HepG2 (cell line): ENCODE data around the gene OR1M1. TPM values are rescaled to one million over a fixed set of nuclear protein-coding genes. Genes with fewer than 3 reads are reported as not detected.

Source experiments
- ESRRA ChIP-seq: sonication (generic); formaldehyde crosslinking; IDR thresholded peaks from 2 replicates; pipeline ENCODE4 v1.5.1; 2020; ENCODE audit warnings: mild to moderate bottlenecking, low read depth, missing genetic modification reagents
- FOSL1 ChIP-seq: sonication (generic); formaldehyde crosslinking; IDR thresholded peaks from 2 replicates; pipeline ENCODE4 v1.9.0; 2021; ENCODE audit warnings: missing genetic modification reagents, borderline replicate concordance
- HDAC6 ChIP-seq: fragments of 200-600 bp; sonication (generic); IDR thresholded peaks from 2 replicates; pipeline ENCODE4 v1.7.0; 2017; ENCODE audit warnings: mild to moderate bottlenecking, antibody characterized with exemption, low read length, low read depth
- MAFK ChIP-seq, 2 experiments: IDR thresholded peaks in 1 of 2; conservative IDR thresholded peaks in 1 of 2; 2 replicates each; pipeline ENCODE4 v1.6.1; 2011; ENCODE audit warnings: improper control_type of control experiment in 2 of 2, low read length in 2 of 2
- MED8 ChIP-seq: sonication (generic); formaldehyde crosslinking; IDR thresholded peaks from 2 replicates; pipeline ENCODE4 v1.8.1; 2023; ENCODE audit warnings: mild to moderate bottlenecking, missing genetic modification reagents; ENCODE audit not compliant: insufficient replicate concordance
- MXD4 ChIP-seq: IDR thresholded peaks from 2 replicates; pipeline ENCODE4 v1.6.1; 2016; ENCODE audit warnings: mild to moderate bottlenecking, missing biosample characterization, missing genetic modification reagents
- NR2C2 ChIP-seq: sonication (generic); formaldehyde crosslinking; IDR thresholded peaks from 2 replicates; pipeline ENCODE4 v1.4.0; 2020; ENCODE audit warnings: missing genetic modification reagents, mild to moderate bottlenecking, moderate library complexity, borderline replicate concordance
- RFX1 ChIP-seq: fragments of 450-650 bp; IDR thresholded peaks from 2 replicates; pipeline ENCODE4 v1.6.1; 2017
- ZNF124 ChIP-seq: sonication (generic); formaldehyde crosslinking; IDR thresholded peaks from 2 replicates; pipeline ENCODE4 v1.4.0; 2020; ENCODE audit warnings: missing genetic modification reagents
- ZNF136 ChIP-seq: sonication (generic); formaldehyde crosslinking; IDR thresholded peaks from 2 replicates; pipeline ENCODE4 v1.8.1; 2022; ENCODE audit warnings: low read depth, mild to moderate bottlenecking, moderate library complexity, missing genetic modification reagents
- ZNF180 ChIP-seq: sonication (generic); formaldehyde crosslinking; IDR thresholded peaks from 2 replicates; pipeline ENCODE4 v1.4.0; 2020; ENCODE audit warnings: low read depth, missing genetic modification reagents, borderline replicate concordance
- ZNF235 ChIP-seq: sonication (generic); formaldehyde crosslinking; IDR thresholded peaks from 2 replicates; pipeline ENCODE4 v1.8.1; 2023; ENCODE audit warnings: mild to moderate bottlenecking, missing genetic modification reagents, borderline replicate concordance
- ZNF256 ChIP-seq: sonication (generic); formaldehyde crosslinking; conservative IDR thresholded peaks from 2 replicates; pipeline ENCODE4 v1.4.0; 2020; ENCODE audit warnings: missing genetic modification reagents
- ZNF343 ChIP-seq: sonication (generic); formaldehyde crosslinking; IDR thresholded peaks from 2 replicates; pipeline ENCODE4 v1.4.0; 2020; ENCODE audit warnings: mild to moderate bottlenecking, missing genetic modification reagents
- ZNF605 ChIP-seq: sonication (generic); formaldehyde crosslinking; IDR thresholded peaks from 2 replicates; pipeline ENCODE4 v1.8.0; 2022; ENCODE audit warnings: mild to moderate bottlenecking, missing genetic modification reagents
- ZNF749 ChIP-seq: sonication (generic); formaldehyde crosslinking; IDR thresholded peaks from 2 replicates; pipeline ENCODE4 v1.8.0; 2022; ENCODE audit warnings: mild to moderate bottlenecking, missing genetic modification reagents, moderate library complexity, borderline replicate concordance
- ZSCAN31 ChIP-seq: sonication (generic); formaldehyde crosslinking; IDR thresholded peaks from 2 replicates; pipeline ENCODE4 v1.5.0; 2020; ENCODE audit warnings: low read depth, mild to moderate bottlenecking, missing genetic modification reagents
- polyA plus RNA-seq, 8 experiments: library from polyadenylated mRNA; depleted of rRNA in 3 of 8; stranded (reverse) in 7 of 8; unstranded in 1 of 8; fragments of >200 nt; fragmentation: Illumina TruSeq in 4 of 8; extraction: Trizol in 4 of 8; gene quantifications; 2 replicates each; pipeline versions ENCODE4 v1.2.1 to v1.2.3, GENCODE V29; 2011 to 2016; ENCODE audit warnings: low read depth in 4 of 8, missing spikeins in 1 of 8, mixed read lengths in 1 of 8; ENCODE audit not compliant: insufficient read depth in 1 of 8
- total RNA-seq, 5 experiments: library from RNA; depleted of rRNA; stranded (reverse); fragments of >200 nt; fragmentation: Illumina TruSeq; extraction: Trizol; gene quantifications; 2 replicates each; pipeline ENCODE4 v1.2.3, GENCODE V29; 2016; ENCODE audit warnings: low read depth in 1 of 5
- TF ChIP-seq, protein P1 (sequence below): sonication (generic); formaldehyde crosslinking; IDR thresholded peaks from 2 replicates; pipeline ENCODE4 v1.8.1; 2023; ENCODE audit warnings: mild to moderate bottlenecking, missing genetic modification reagents
- TF ChIP-seq, protein P2 (sequence below): sonication (generic); formaldehyde crosslinking; conservative IDR thresholded peaks from 2 replicates; pipeline ENCODE4 v1.4.0; 2020; ENCODE audit warnings: mild to moderate bottlenecking, missing genetic modification reagents, moderate library complexity
- TF ChIP-seq, protein P3 (sequence below): IDR thresholded peaks from 2 replicates; pipeline ENCODE4 v1.6.1; 2016; ENCODE audit warnings: low read depth, control low read depth

The OR1M1 gene
- total and polyA plus RNA-seq, 2 of the 13 experiments (the other 11 are each of a cell fraction or from before 2014, with no cell fraction given) = not detected

DNA sequence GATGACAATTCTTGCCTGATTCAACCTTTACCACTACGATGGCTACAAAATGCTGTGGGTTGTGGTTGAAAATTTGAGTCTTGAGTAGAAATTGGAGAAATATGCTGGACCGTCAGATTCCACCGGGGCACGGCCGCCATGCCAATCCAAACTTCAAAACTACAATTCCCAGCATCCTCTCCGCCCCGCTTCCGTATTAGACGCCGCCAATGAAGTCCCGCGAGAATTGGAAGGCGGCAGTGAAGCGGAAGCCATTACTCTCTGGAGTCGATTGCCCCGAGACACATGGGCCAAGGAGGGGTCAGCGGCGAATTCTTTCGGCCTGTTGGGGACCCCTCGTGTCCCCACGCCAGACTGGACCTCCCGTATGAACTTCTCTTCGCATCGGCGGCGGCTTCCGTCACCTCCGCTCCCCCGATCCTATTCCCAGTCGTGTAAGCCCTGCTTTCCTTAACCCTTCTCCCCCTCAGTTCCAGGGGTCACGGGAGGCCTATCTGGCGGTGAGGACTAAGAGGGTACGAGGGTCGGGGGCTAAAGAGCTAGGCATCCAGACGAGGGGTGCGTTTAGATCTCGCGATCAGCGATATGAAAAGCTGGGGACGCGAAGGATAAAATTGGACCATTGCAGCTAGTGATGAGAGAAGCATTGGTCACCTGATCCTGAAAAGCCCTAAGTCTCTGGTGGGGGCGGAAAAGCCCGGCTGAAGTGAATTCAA, 53.5 kb downstream of the OR1M1 start, which contains the start of gene ZNF317 (continued):
- TF ChIP-seq, protein P1, sequence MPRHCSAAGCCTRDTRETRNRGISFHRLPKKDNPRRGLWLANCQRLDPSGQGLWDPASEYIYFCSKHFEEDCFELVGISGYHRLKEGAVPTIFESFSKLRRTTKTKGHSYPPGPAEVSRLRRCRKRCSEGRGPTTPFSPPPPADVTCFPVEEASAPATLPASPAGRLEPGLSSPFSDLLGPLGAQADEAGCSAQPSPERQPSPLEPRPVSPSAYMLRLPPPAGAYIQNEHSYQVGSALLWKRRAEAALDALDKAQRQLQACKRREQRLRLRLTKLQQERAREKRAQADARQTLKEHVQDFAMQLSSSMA (CRISPR knock-in tag) = 0 out of 2 replicates have a peak, but pooled peaks have one; percentile 26
- TF ChIP-seq HDAC6 = no peak
- TF ChIP-seq ESRRA (CRISPR knock-in tag) = no peak
- no peak for TF ChIP-seq ZNF136
- TF ChIP-seq ZNF235 (CRISPR knock-in tag) = 0 out of 2 replicates have a peak, but pooled peaks have one; percentile 43
- peak; percentile 90 for TF ChIP-seq NR2C2 (CRISPR knock-in tag)
- peak; percentile 89 for TF ChIP-seq MED8 (CRISPR knock-in tag)
- TF ChIP-seq FOSL1 (CRISPR knock-in tag) = no peak
- no peak for TF ChIP-seq ZNF180 (CRISPR knock-in tag)
- TF ChIP-seq ZNF256 (CRISPR knock-in tag) = no peak
- TF ChIP-seq RFX1 = no peak
- peak; percentile 88 for TF ChIP-seq ZNF605 (CRISPR knock-in tag)
- no peak; the same call in 1 of the 2 replicates for TF ChIP-seq MXD4 (CRISPR knock-in tag)
- TF ChIP-seq ZNF343 (CRISPR knock-in tag) = 0 out of 2 replicates have a peak, but pooled peaks have one; percentile 39
- no peak for TF ChIP-seq MAFK (conservative IDR thresholded peaks at IDR 0.05 in 1 of 2, IDR thresholded peaks at IDR 0.05 in 1 of 2; ENCODE audit: low read length in 2 of 2)
- no peak for TF ChIP-seq ZNF749
- 0 out of 2 replicates have a peak, but pooled peaks have one; percentile 45 for TF ChIP-seq ZNF124 (CRISPR knock-in tag)
- TF ChIP-seq, protein P2, sequence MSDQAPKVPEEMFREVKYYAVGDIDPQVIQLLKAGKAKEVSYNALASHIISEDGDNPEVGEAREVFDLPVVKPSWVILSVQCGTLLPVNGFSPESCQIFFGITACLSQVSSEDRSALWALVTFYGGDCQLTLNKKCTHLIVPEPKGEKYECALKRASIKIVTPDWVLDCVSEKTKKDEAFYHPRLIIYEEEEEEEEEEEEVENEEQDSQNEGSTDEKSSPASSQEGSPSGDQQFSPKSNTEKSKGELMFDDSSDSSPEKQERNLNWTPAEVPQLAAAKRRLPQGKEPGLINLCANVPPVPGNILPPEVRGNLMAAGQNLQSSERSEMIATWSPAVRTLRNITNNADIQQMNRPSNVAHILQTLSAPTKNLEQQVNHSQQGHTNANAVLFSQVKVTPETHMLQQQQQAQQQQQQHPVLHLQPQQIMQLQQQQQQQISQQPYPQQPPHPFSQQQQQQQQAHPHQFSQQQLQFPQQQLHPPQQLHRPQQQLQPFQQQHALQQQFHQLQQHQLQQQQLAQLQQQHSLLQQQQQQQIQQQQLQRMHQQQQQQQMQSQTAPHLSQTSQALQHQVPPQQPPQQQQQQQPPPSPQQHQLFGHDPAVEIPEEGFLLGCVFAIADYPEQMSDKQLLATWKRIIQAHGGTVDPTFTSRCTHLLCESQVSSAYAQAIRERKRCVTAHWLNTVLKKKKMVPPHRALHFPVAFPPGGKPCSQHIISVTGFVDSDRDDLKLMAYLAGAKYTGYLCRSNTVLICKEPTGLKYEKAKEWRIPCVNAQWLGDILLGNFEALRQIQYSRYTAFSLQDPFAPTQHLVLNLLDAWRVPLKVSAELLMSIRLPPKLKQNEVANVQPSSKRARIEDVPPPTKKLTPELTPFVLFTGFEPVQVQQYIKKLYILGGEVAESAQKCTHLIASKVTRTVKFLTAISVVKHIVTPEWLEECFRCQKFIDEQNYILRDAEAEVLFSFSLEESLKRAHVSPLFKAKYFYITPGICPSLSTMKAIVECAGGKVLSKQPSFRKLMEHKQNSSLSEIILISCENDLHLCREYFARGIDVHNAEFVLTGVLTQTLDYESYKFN (CRISPR knock-in tag) = no peak; the same call in 1 of the 2 replicates
- TF ChIP-seq ZSCAN31 (CRISPR knock-in tag) = 0 out of 2 replicates have a peak, but pooled peaks have one; percentile 56
- TF ChIP-seq, protein P3, sequence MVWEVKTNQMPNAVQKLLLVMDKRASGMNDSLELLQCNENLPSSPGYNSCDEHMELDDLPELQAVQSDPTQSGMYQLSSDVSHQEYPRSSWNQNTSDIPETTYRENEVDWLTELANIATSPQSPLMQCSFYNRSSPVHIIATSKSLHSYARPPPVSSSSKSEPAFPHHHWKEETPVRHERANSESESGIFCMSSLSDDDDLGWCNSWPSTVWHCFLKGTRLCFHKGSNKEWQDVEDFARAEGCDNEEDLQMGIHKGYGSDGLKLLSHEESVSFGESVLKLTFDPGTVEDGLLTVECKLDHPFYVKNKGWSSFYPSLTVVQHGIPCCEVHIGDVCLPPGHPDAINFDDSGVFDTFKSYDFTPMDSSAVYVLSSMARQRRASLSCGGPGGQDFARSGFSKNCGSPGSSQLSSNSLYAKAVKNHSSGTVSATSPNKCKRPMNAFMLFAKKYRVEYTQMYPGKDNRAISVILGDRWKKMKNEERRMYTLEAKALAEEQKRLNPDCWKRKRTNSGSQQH (CRISPR knock-in tag) = peak; percentile 91
